Neural cell (in vitro differentiated cells): Measurements from ENCODE around the gene PPM1G. TPM values are rescaled to one million over a fixed set of nuclear protein-coding genes. Genes with fewer than 3 reads are reported as not detected.

Experiments used
- H2AFZ ChIP-seq: fragments of 200-600, 300-800 bp; sonication (generic), shearing (Covaris generic); 2 replicates; pipeline ENCODE4 v1.6.0; 2014; ENCODE audit warnings: low read depth, mild to moderate bottlenecking, antibody characterized with exemption, low read length, moderate library complexity
- H3F3A ChIP-seq: fragments of 200-600 bp; shearing (Covaris generic); 2 replicates; pipeline ENCODE4 v1.6.1; 2016; ENCODE audit warnings: mild to moderate bottlenecking, moderate library complexity, mixed read lengths, antibody characterized with exemption, low read length; ENCODE audit not compliant: insufficient read depth, poor library complexity, severe bottlenecking
- H3K27ac ChIP-seq: fragments of 200-600, 300-800 bp; sonication (generic), shearing (Covaris generic); 2 replicates; pipeline ENCODE4 v1.5.1; 2014; ENCODE audit warnings: mild to moderate bottlenecking, low read length, moderate library complexity
- H3K27me3 ChIP-seq: fragments of 300-800, 200-600 bp; sonication (generic), shearing (Covaris generic); 2 replicates; pipeline ENCODE4 v1.6.0; 2014; ENCODE audit warnings: mild to moderate bottlenecking, low read depth, low read length, moderate library complexity; ENCODE audit not compliant: insufficient read depth
- H3K36me3 ChIP-seq: fragments of 300-800, 200-600 bp; sonication (generic), shearing (Covaris generic); 2 replicates; pipeline ENCODE4 v1.5.1; 2014; ENCODE audit warnings: mild to moderate bottlenecking, antibody characterized with exemption, low read length, moderate library complexity; ENCODE audit not compliant: insufficient read depth
- H3K4me2 ChIP-seq: fragments of 300-800, 200-600 bp; sonication (generic), shearing (Covaris generic); 2 replicates; pipeline ENCODE4 v1.6.0; 2014; ENCODE audit warnings: mild to moderate bottlenecking, low read length
- H3K4me3 ChIP-seq: fragments of 300-800, 200-600 bp; sonication (generic), shearing (Covaris generic); 2 replicates; pipeline ENCODE4 v1.5.1; 2014; ENCODE audit warnings: mild to moderate bottlenecking, low read length, moderate library complexity
- H3K79me2 ChIP-seq: fragments of 200-600 bp; shearing (Covaris generic); replicated peaks from 2 replicates; pipeline ENCODE4 v1.6.0; 2014; ENCODE audit warnings: mild to moderate bottlenecking, low read length, moderate library complexity; ENCODE audit not compliant: insufficient read depth
- H3K9ac ChIP-seq: fragments of 300-800, 200-600 bp; sonication (generic), shearing (Covaris generic); 2 replicates; pipeline ENCODE4 v1.6.1; 2016; ENCODE audit warnings: mild to moderate bottlenecking, low read length, mixed read lengths
- H3K9me2 ChIP-seq: fragments of 200-600 bp; shearing (Covaris generic); 2 replicates; pipeline ENCODE4 v1.6.1; 2016; ENCODE audit warnings: mild to moderate bottlenecking, low read length, mixed read lengths; ENCODE audit not compliant: insufficient read depth
- H3K9me3 ChIP-seq: fragments of 200-600, 300-800 bp; sonication (generic), shearing (Covaris generic); 2 replicates; pipeline ENCODE4 v1.6.1; 2016; ENCODE audit warnings: mild to moderate bottlenecking, mixed run types, low read length, moderate library complexity, mixed read lengths
- H4K20me1 ChIP-seq: fragments of 200-600 bp; shearing (Covaris generic); 2 replicates; pipeline ENCODE4 v1.6.1; 2016; ENCODE audit warnings: mild to moderate bottlenecking, mixed run types; ENCODE audit not compliant: insufficient read depth
- CTCF ChIP-seq: fragments of 450-650 bp; IDR thresholded peaks from 2 replicates; pipeline ENCODE4 v1.5.1; 2014; ENCODE audit warnings: antibody characterized with exemption, mild to moderate bottlenecking, moderate library complexity; ENCODE audit not compliant: poor library complexity, severe bottlenecking
- EP300 ChIP-seq: fragments of 450-650 bp; conservative IDR thresholded peaks from 2 replicates; pipeline ENCODE4 v1.6.1; 2014; ENCODE audit warnings: antibody characterized with exemption, mild to moderate bottlenecking, moderate library complexity; ENCODE audit not compliant: poor library complexity, severe bottlenecking
- EZH2 ChIP-seq: fragments of 200-600, 300-800 bp; shearing (Covaris generic), sonication (generic); IDR thresholded peaks from 2 replicates; pipeline ENCODE4 v1.6.1; 2014; ENCODE audit warnings: antibody characterized with exemption, low read length, borderline replicate concordance, mild to moderate bottlenecking; ENCODE audit not compliant: insufficient read depth, poor library complexity, severe bottlenecking
- MXI1 ChIP-seq: fragments of 450-650 bp; conservative IDR thresholded peaks from 2 replicates; pipeline ENCODE4 v1.6.1; 2014; ENCODE audit warnings: antibody characterized with exemption, mild to moderate bottlenecking; ENCODE audit not compliant: poor library complexity, severe bottlenecking
- POLR2AphosphoS5 ChIP-seq: IDR thresholded peaks from 2 replicates; pipeline ENCODE4 v1.6.1; 2012
- RAD21 ChIP-seq: fragments of 450-650 bp; conservative IDR thresholded peaks from 2 replicates; pipeline ENCODE4 v1.6.1; 2014; ENCODE audit warnings: antibody characterized with exemption, mild to moderate bottlenecking, moderate library complexity
- REST ChIP-seq: IDR thresholded peaks from 2 replicates; pipeline ENCODE4 v1.6.1; 2012; ENCODE audit warnings: borderline replicate concordance
- SMC3 ChIP-seq: fragments of 450-650 bp; conservative IDR thresholded peaks from 2 replicates; pipeline ENCODE4 v1.6.1; 2014; ENCODE audit warnings: antibody characterized with exemption, mild to moderate bottlenecking, moderate library complexity; ENCODE audit not compliant: poor library complexity
- TAF1 ChIP-seq: IDR thresholded peaks from 2 replicates; pipeline ENCODE4 v1.6.1; 2012; ENCODE audit warnings: low read depth
- polyA plus RNA-seq: library from polyadenylated mRNA; depleted of rRNA; stranded (reverse); fragments of >200 nt; gene quantifications from 2 replicates; pipeline ENCODE4 v1.2.3, GENCODE V29; 2014

Gene PPM1G
- polyA plus RNA-seq, 1 donor from 2014 or later, result 107 TPM

- H3K4me3 ChIP-seq, result no peak overlapping the region
- H4K20me1 ChIP-seq, result no peaks in the 10 kb centered on the region
- no peak overlapping the region for H2AFZ ChIP-seq
- H3K4me2 ChIP-seq, result no peak overlapping the region
- H3K79me2 ChIP-seq, result no peaks in the 10 kb centered on the region
- H3K27me3 ChIP-seq, result no peaks in the 10 kb centered on the region
- TF ChIP-seq SMC3, result no peak
- no peak for TF ChIP-seq TAF1
- no peak for TF ChIP-seq CTCF
- TF ChIP-seq MXI1, result no peak
- TF ChIP-seq POLR2AphosphoS5, result no peak
- no peak for TF ChIP-seq RAD21
- no peak for TF ChIP-seq REST
- no peak for TF ChIP-seq EZH2
- TF ChIP-seq EP300, result no peak
- no peaks in the 10 kb centered on the region for H3F3A ChIP-seq
- H3K9me3 ChIP-seq, result no peaks in the 10 kb centered on the region
- no peak overlapping the region for H3K9ac ChIP-seq
- H3K9me2 ChIP-seq, result no peaks in the 10 kb centered on the region
- H3K36me3 ChIP-seq, result no peaks in the 10 kb centered on the region
- H3K27ac ChIP-seq, result no peak overlapping the region
Observed at GRCh38 chr2:27445615-27446014, 36.2 kb upstream of the PPM1G start.

GRCh38 chr2:27445155-27445554 lies 35.8 kb upstream of the PPM1G start:
- Histone ChIP-seq H3K4me3 (no peak overlapping the region), H3K27me3 (no peaks in the 10 kb centered on the region), H3K9me2 (no peaks in the 10 kb centered on the region), H2AFZ (no peak overlapping the region), H4K20me1 (no peaks in the 10 kb centered on the region), H3K4me2 (no peak overlapping the region), H3K79me2 (no peaks in the 10 kb centered on the region), H3K9ac (no peak overlapping the region), H3K27ac (no peak overlapping the region), H3K36me3 (no peaks in the 10 kb centered on the region), H3K9me3 (no peaks in the 10 kb centered on the region), H3F3A (no peaks in the 10 kb centered on the region)
- TF ChIP-seq RAD21, result no peak
- TF ChIP-seq TAF1, result no peak
- no peak for TF ChIP-seq SMC3
- TF ChIP-seq EP300, result no peak
- TF ChIP-seq MXI1, result no peak
- TF ChIP-seq EZH2, result no peak
- no peak for TF ChIP-seq REST
- no peak for TF ChIP-seq POLR2AphosphoS5
- no peak for TF ChIP-seq CTCF
